Hepatocyte (in vitro differentiated cells): ENCODE results near the gene LDLRAD2. TPM values are rescaled to one million over a fixed set of nuclear protein-coding genes. Genes with fewer than 3 reads are reported as not detected.

Experiments
- DNase-seq: peaks from one replicate; pipeline ENCODE4 v3.0.0-alpha.2; 2016; ENCODE audit warnings: low spot score
- H2AFZ ChIP-seq: fragments of 200-600 bp; sonication (generic); 2 replicates; pipeline ENCODE4 v1.6.0; 2016; ENCODE audit warnings: antibody characterized with exemption, mild to moderate bottlenecking
- H3K27ac ChIP-seq: fragments of 200-600 bp; sonication (generic); 2 replicates; pipeline ENCODE4 v1.5.1; 2016; ENCODE audit warnings: mild to moderate bottlenecking
- H3K27me3 ChIP-seq: fragments of 200-600 bp; sonication (generic); 2 replicates; pipeline ENCODE4 v1.6.1; 2016
- H3K36me3 ChIP-seq: fragments of 200-600 bp; sonication (generic); replicated peaks from 2 replicates; pipeline ENCODE4 v1.5.1; 2016; ENCODE audit warnings: low read depth; ENCODE audit not compliant: insufficient read depth
- H3K4me1 ChIP-seq: fragments of 200-600 bp; sonication (generic); 2 replicates; pipeline ENCODE4 v1.5.1; 2016; ENCODE audit warnings: mild to moderate bottlenecking, moderate library complexity; ENCODE audit not compliant: insufficient read depth
- H3K4me2 ChIP-seq: fragments of 200-600 bp; sonication (generic); 2 replicates; pipeline ENCODE4 v1.6.0; 2016
- H3K4me3 ChIP-seq: fragments of 200-600 bp; sonication (generic); 2 replicates; pipeline ENCODE4 v1.5.1; 2016; ENCODE audit warnings: mild to moderate bottlenecking
- H3K79me2 ChIP-seq: fragments of 200-600 bp; sonication (generic); 2 replicates; pipeline ENCODE4 v1.6.0; 2017; ENCODE audit warnings: mild to moderate bottlenecking
- H3K9me2 ChIP-seq: fragments of 200-600 bp; sonication (generic); replicated peaks from 2 replicates; pipeline ENCODE4 v1.6.0; 2017; ENCODE audit warnings: mild to moderate bottlenecking; ENCODE audit not compliant: insufficient read depth
- H3K9me3 ChIP-seq: fragments of 200-600 bp; sonication (generic); 2 replicates; pipeline ENCODE4 v1.5.1; 2016; ENCODE audit warnings: low read depth, mild to moderate bottlenecking
- H4K20me1 ChIP-seq: fragments of 200-600 bp; sonication (generic); 2 replicates; pipeline ENCODE4 v1.6.0; 2016; ENCODE audit warnings: mild to moderate bottlenecking; ENCODE audit not compliant: insufficient read depth, poor library complexity, severe bottlenecking
- CTCF ChIP-seq: fragments of 200-600 bp; sonication (generic); IDR thresholded peaks from 2 replicates; pipeline ENCODE4 v1.5.1; 2016; ENCODE audit warnings: antibody characterized with exemption, mild to moderate bottlenecking; ENCODE audit not compliant: poor library complexity
- EZH2 ChIP-seq: fragments of 200-600 bp; sonication (generic); IDR thresholded peaks from 2 replicates; pipeline ENCODE4 v1.6.1; 2016; ENCODE audit warnings: antibody characterized with exemption, mild to moderate bottlenecking, borderline replicate concordance
- EZH2phosphoT487 ChIP-seq: fragments of 200-600 bp; sonication (generic); IDR thresholded peaks from one replicate; pipeline ENCODE4 v1.6.1; 2018; ENCODE audit warnings: antibody characterized with exemption, mild to moderate bottlenecking, low read depth, moderate library complexity; ENCODE audit not compliant: unreplicated experiment, severe bottlenecking
- WGBS: methylation state at CpG from one replicate; pipeline ENCODE4 v1.1.6; 2016; ENCODE audit warnings: low lambda C conversion rate; ENCODE audit errors: missing lambda C conversion rate; 5-methylcytosine and 5-hydroxymethylcytosine counted together
- polyA plus RNA-seq: library from polyadenylated mRNA; unstranded; fragments of >200 nt; fragmentation: Nextera tagmentation; extraction: Ambion mirVana; gene quantifications from 2 replicates; pipeline ENCODE4 v1.2.1, GENCODE V29; 2016
- total RNA-seq: library from RNA; depleted of rRNA; stranded (reverse); fragments of >200 nt; gene quantifications from 2 replicates; pipeline ENCODE4 v1.2.3, GENCODE V29; 2014

Gene LDLRAD2
- total and polyA plus RNA-seq, 2 experiments from 2014 or later, result 0.10 to 8.2 TPM

GRCh38 chr1:21804536-21804935 is 7.5 kb upstream of the LDLRAD2 start:
- H2AFZ ChIP-seq, result no peak overlapping the region
- no peaks in the 10 kb centered on the region for H3K36me3 ChIP-seq
- TF ChIP-seq CTCF (no peak), EZH2 (no peak), EZH2phosphoT487 (no peak)
- H3K27ac ChIP-seq, result no peak overlapping the region
- 72% methylated on average over 2 of the region's 2 CpGs for WGBS
- H3K9me3 ChIP-seq, result no peaks in the 10 kb centered on the region
- no peaks in the 10 kb centered on the region for H3K4me1 ChIP-seq
- no peaks in the 10 kb centered on the region for H3K27me3 ChIP-seq
- no peak overlapping the region for H3K4me2 ChIP-seq
- no peaks in the 10 kb centered on the region for H3K79me2 ChIP-seq
- no peak overlapping the region for H3K4me3 ChIP-seq
- no peaks in the 10 kb centered on the region for H4K20me1 ChIP-seq
- DNase-seq, result no peak
- no peaks in the 10 kb centered on the region for H3K9me2 ChIP-seq

- Histone ChIP-seq H3K9me3 (no peaks in the 10 kb centered on the region), H3K4me2 (no peak overlapping the region)
- 97% methylated on average over 3 of the region's 3 CpGs for WGBS
Observed at GRCh38 chr1:21813542-21813941, 1.5 kb downstream of the LDLRAD2 start.

GRCh38 chr1:21814241-21814918 is 2.3 kb downstream of the LDLRAD2 start:
- H2AFZ ChIP-seq, result peak overlapping the region; percentile 89
- H3K9me3 ChIP-seq, result no peaks in the 10 kb centered on the region
- H3K79me2 ChIP-seq, result no peaks in the 10 kb centered on the region
- H3K36me3 ChIP-seq, result no peaks in the 10 kb centered on the region
- H3K27ac ChIP-seq, result no peak overlapping the region
- peak; percentile 67 for TF ChIP-seq CTCF
- no peak for TF ChIP-seq EZH2
- no peak for TF ChIP-seq EZH2phosphoT487
- no peaks in the 10 kb centered on the region for H3K27me3 ChIP-seq
- no peaks in the 10 kb centered on the region for H3K4me1 ChIP-seq
- peak overlapping the region; percentile 94 for H3K4me2 ChIP-seq
- H4K20me1 ChIP-seq, result no peaks in the 10 kb centered on the region
- WGBS, result 22% methylated on average over 43 of the region's 65 CpGs
- DNase-seq, result peak; percentile 64
- no peaks in the 10 kb centered on the region for H3K9me2 ChIP-seq
- H3K4me3 ChIP-seq, result peak overlapping the region; percentile 36

More at GRCh38 chr1:21813542-21813941, 1.5 kb downstream of the LDLRAD2 start:
- no peak for DNase-seq
- Histone ChIP-seq H3K27ac (no peak overlapping the region), H3K9me2 (no peaks in the 10 kb centered on the region), H3K27me3 (no peaks in the 10 kb centered on the region), H3K4me3 (no peak overlapping the region), H3K36me3 (no peaks in the 10 kb centered on the region), H2AFZ (no peak overlapping the region), H3K4me1 (no peaks in the 10 kb centered on the region), H4K20me1 (no peaks in the 10 kb centered on the region), H3K79me2 (no peaks in the 10 kb centered on the region)
- TF ChIP-seq EZH2phosphoT487 (no peak), EZH2 (no peak), CTCF (no peak)
